Ovary (tissue), 9 donors: ENCODE results near the gene DAPK1. TPM values are rescaled to one million over a fixed set of nuclear protein-coding genes. Genes with fewer than 3 reads are reported as not detected.

Experiments used
- DNase-seq, 5 donors: peaks; one replicate each; pipeline ENCODE4 v3.0.0-alpha.2; 2019 to 2020
- H3K27ac ChIP-seq, 2 donors: fragments of 200-600 bp; one replicate each; pipeline versions ENCODE4 v1.5.1 to v1.8.0; 2019 to 2022
- H3K27me3 ChIP-seq: fragments of 200-600 bp; one replicate; pipeline ENCODE4 v1.8.0; 2022
- H3K36me3 ChIP-seq: fragments of 200-600 bp; sonication (generic); one replicate; pipeline ENCODE4 v1.5.1; 2019
- H3K4me1 ChIP-seq: one replicate; pipeline ENCODE4 v1.8.1; 2013; ENCODE audit warnings: mild to moderate bottlenecking, moderate library complexity; ENCODE audit not compliant: insufficient read depth
- H3K4me3 ChIP-seq: fragments of 200-600 bp; sonication (generic); one replicate; pipeline ENCODE4 v1.5.1; 2017
- H3K9me3 ChIP-seq, 2 donors: fragments of 200-600 bp in 1 of 2; sonication (generic) in 1 of 2; one replicate each; pipeline versions ENCODE4 v1.5.1 to v1.8.1; 2013 to 2019; ENCODE audit warnings: mild to moderate bottlenecking in 1 of 2, moderate library complexity in 1 of 2
- CTCF ChIP-seq, 3 donors: fragments of 450-650 bp in 2 of 3; fragments of 200-600 bp in 1 of 3; IDR thresholded peaks; one replicate each; pipeline versions ENCODE4 v1.5.1 to v1.8.0; 2016 to 2022; ENCODE audit warnings: antibody characterized with exemption in 3 of 3, mild to moderate bottlenecking in 1 of 3
- EP300 ChIP-seq: sonication (generic); formaldehyde crosslinking; IDR thresholded peaks from one replicate; pipeline ENCODE4 v1.6.1; 2017; ENCODE audit warnings: antibody characterized with exemption
- POLR2A ChIP-seq: fragments of 450-650 bp; IDR thresholded peaks from one replicate; pipeline ENCODE4 v1.6.1; 2017; ENCODE audit warnings: antibody characterized with exemption, mild to moderate bottlenecking, moderate library complexity
- WGBS, 3 donors: extraction: QIAGEN DNeasy Blood & Tissue Kit in 1 of 3; methylation state at CpG; one replicate each; pipeline versions ENCODE4 v1.1.5 to v1.1.7; 2013 to 2017; 5-methylcytosine and 5-hydroxymethylcytosine counted together
- intact Hi-C, 4 donors: fragments of 100-400 bp; cut with DNase I; formaldehyde crosslinking; loops; one replicate each; pipeline versions ENCODE4 v1.11.0 to v1.15.1; 2022 to 2023
- polyA plus RNA-seq, 2 donors: library from polyadenylated mRNA; stranded (reverse); fragments of 200-250 nt in 1 of 2; fragments of 350-450 nt in 1 of 2; fragmentation: Illumina TruSeq in 1 of 2; extraction: RNeasy Lipid Tissue Mini Kit (QIAGEN cat#74804) in 1 of 2; gene quantifications; one replicate each; pipeline ENCODE4 v1.2.3, GENCODE V29; 2013 to 2014
- total RNA-seq, 7 donors: library from RNA; depleted of rRNA in 2 of 7; stranded (reverse); fragments of >200 nt in 2 of 7; fragmentation: NEBNext Ultra II Directional in 3 of 7; extraction: Animal tissue kit (Norgen Biotek cat#: 25700) in 3 of 7; gene quantifications; one replicate each; pipeline versions ENCODE4 v1.1.0 to v1.2.4, GENCODE V29; 2016 to 2023
- donor health status: DM: no; HTN: no; CAD: no; lungs with moderate emphysema.
- donor health status: DM: no; HTN: no; CAD: no.
- donor health status: Bipolar disorder and iron deficiency.
- donor health status: DM: yes; HTN: yes; CAD: no.
- donor health status: DM: no; HTN: no; CAD: no.
- donor health status: DM: yes; HTN: yes; CAD: no.

Gene DAPK1
- total and polyA plus RNA-seq, 9 donors, result 39.3 to 133 (median 89.6) TPM

- no peak overlapping the region for H3K4me3 ChIP-seq
- intact Hi-C loops, result no loop called here
- H3K9me3 ChIP-seq, result no peaks in the 10 kb centered on the region
- TF ChIP-seq POLR2A (no peak), CTCF (IDR thresholded peaks at IDR 0.05) (no peak), EP300 (no peak)
- 44 to 54% (median 44%) methylated on average over 9 of the region's 9 CpGs for WGBS, 3 donors
- peak overlapping the region in 1 of 2 donors; percentile 11 for H3K27ac ChIP-seq
- H3K27me3 ChIP-seq, result no peaks in the 10 kb centered on the region
- peaks cover 16% of the 10 kb centered on the region for H3K4me1 ChIP-seq
- H3K36me3 ChIP-seq, result no peaks in the 10 kb centered on the region
- DNase-seq, result no peak
These were observed 214.5 kb downstream of the DAPK1 start for GRCh38 chr9:87711857-87712800.

- no peak for DNase-seq
- Histone ChIP-seq H3K4me1 (peaks cover 16% of the 10 kb centered on the region), H3K36me3 (no peaks in the 10 kb centered on the region), H3K9me3 (no peaks in the 10 kb centered on the region), H3K27me3 (no peaks in the 10 kb centered on the region), H3K4me3 (no peak overlapping the region), H3K27ac (peak overlapping the region in 1 of 2 donors; percentile 78)
- no peak for TF ChIP-seq POLR2A
- TF ChIP-seq EP300, result no peak
- TF ChIP-seq CTCF (IDR thresholded peaks at IDR 0.05), result no peak
- WGBS, 3 donors, result 92 to 95% (median 93%) methylated on average over 6 of the region's 6 CpGs
- intact Hi-C loops, result no loop called here
These were observed 215.2 kb downstream of the DAPK1 start for GRCh38 chr9:87712801-87713277.

GRCh38 chr9:87713278-87713987 lies 215.8 kb downstream of the DAPK1 start:
- WGBS, 3 donors, result 13 to 23% (median 14%) methylated on average over 11 of the region's 11 CpGs

More at GRCh38 chr9:87713278-87713987, 215.8 kb downstream of the DAPK1 start:
- Histone ChIP-seq H3K4me1 (peaks cover 16% of the 10 kb centered on the region), H3K4me3 (no peak overlapping the region), H3K36me3 (no peaks in the 10 kb centered on the region), H3K27me3 (no peaks in the 10 kb centered on the region), H3K9me3 (no peaks in the 10 kb centered on the region), H3K27ac (peak overlapping the region; percentile 49 to 78)
- intact Hi-C loops, result no loop called here
- DNase-seq, result peak; percentile 75 to 91 (median 81)
- TF ChIP-seq CTCF (IDR thresholded peaks at IDR 0.05) (no peak), EP300 (peak; percentile 72), POLR2A (peak; percentile 19)
